Prostate gland (tissue), 2 donors: ENCODE measurements around the gene IGF2BP3.

Source experiments
- POLR2AphosphoS5 ChIP-seq: sonication (generic); formaldehyde crosslinking; IDR thresholded peaks from one replicate; pipeline ENCODE4 v1.6.1; 2017; ENCODE audit warnings: antibody characterized with exemption
- TF ChIP-seq, protein P1 (sequence below), 4 experiments: fragments of 200-600 bp in 2 of 4; fragments of 450-650 bp in 2 of 4; sonication (generic) in 2 of 4; IDR thresholded peaks; 1 replicate in 3 of 4; 2 replicates in 1 of 4; pipeline ENCODE4 v1.5.1; 2016 to 2019; ENCODE audit warnings: antibody characterized with exemption in 4 of 4, mild to moderate bottlenecking in 2 of 4, moderate library complexity in 2 of 4

DNA sequence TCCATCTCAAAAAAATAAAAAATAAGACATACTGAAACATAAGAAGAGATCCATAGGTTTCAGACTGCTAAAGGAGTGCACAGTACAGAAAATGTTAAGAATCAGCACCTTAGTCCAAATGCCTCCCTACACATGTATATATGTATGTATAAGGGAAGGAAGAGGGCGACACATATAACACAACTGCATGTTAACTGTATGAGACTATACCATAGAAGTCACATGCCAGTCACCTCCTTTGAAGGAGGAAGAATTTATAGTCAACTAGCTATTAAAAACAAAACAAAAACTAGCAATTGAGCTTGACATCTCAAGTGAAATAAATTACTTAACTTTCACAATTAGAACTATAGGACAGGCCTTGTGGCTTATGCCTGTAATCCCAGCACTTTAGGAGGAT is 50.4 kb downstream of the IGF2BP3 start:
- TF ChIP-seq, protein P1, sequence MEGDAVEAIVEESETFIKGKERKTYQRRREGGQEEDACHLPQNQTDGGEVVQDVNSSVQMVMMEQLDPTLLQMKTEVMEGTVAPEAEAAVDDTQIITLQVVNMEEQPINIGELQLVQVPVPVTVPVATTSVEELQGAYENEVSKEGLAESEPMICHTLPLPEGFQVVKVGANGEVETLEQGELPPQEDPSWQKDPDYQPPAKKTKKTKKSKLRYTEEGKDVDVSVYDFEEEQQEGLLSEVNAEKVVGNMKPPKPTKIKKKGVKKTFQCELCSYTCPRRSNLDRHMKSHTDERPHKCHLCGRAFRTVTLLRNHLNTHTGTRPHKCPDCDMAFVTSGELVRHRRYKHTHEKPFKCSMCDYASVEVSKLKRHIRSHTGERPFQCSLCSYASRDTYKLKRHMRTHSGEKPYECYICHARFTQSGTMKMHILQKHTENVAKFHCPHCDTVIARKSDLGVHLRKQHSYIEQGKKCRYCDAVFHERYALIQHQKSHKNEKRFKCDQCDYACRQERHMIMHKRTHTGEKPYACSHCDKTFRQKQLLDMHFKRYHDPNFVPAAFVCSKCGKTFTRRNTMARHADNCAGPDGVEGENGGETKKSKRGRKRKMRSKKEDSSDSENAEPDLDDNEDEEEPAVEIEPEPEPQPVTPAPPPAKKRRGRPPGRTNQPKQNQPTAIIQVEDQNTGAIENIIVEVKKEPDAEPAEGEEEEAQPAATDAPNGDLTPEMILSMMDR (IDR thresholded peaks at IDR 0.05), result no peak
- no peak for TF ChIP-seq POLR2AphosphoS5
